ENCODE results near the gene ZBTB48.
"Not testable (repeated sequence)": the region's sequence is repeated elsewhere in the genome, so short reads cannot be mapped to it uniquely, and the experiment has no call there.

The ZBTB48 gene

GRCh38 chr1:6591222-6591621 is 11.4 kb downstream of the ZBTB48 start:
- DNase-seq (ENCODE audit: low read depth, low spot score): no peak

DNA sequence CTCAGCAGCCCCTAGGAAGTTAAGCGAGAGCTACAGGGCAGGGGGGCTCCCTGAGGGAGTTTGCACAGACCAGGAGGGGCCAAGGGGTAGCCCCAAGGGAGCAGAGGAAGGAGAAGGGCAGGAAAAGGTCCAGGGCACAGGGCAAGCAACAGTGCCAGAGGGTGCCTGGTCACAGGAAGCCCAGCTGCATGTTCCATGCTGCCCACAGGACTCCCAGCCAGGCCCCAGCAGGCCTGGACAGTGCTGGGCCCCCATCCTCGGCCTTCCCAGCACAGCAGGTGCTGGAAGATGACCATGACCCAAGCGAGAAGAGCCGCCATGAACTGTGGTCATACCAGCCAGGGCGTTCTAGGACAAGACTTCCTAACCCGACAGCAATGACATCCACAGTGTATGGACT is 11.8 kb downstream of the ZBTB48 start:
- DNase-seq (ENCODE audit: low read depth, low spot score): no peak

DNA sequence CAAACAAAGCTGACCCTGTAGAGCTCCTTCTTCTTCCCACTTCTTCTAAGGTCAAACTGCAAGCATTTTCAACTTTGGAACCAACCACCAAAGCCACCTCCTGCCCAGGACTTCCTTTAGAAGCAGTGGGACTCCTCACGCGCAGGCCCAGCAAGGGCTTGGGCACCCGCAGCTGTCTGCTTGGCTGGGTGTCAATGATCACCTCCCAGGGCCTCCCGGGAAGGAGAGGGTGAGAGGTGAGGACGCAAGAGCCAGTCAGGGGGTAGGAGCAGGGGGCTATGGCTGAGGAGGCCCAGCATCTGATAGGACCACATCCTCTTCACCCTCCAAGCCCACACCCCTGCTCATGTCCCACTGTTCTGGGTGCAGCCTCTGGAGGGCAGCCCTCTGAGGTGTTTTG is 12.6 kb downstream of the ZBTB48 start:
- DNase-seq (ENCODE audit: low read depth, low spot score): no peak

DNA sequence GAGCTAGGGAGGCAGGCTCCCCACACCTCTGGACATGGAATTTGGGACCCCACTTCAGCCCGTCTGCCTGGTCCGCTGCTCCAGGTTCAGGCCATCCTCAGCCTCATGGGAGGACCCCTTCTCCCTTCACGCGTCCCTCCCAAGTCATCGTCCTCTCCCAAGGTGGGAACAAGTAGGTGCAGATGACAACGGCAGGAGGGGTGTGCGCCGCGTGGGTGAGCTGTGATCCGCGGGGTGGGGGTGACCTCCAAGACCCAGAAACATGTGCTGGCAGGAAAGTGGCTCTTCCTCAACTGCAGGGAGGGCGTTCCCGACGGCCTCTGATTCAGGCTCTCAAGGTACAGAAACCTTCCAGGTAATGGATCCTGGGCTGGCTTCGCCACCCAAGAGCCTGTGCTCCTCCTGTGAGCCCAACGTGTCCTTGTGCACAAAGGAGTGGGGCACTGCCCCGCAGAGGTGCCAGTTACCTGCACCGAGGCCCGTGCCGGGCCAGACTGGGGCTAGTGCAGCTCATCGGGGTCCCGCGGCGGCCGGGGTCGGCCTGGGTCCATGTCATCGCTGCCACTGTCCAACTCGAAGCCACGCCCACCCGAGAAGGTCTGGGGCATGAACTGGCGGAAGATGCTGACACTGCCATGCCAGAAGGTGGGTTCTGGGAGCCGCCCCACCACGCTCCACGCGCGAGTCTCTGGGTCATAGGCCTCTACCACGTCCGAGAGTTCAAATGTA is 13.2 kb downstream of the ZBTB48 start:
- no peak for DNase-seq (ENCODE audit: low read depth, low spot score)

DNA sequence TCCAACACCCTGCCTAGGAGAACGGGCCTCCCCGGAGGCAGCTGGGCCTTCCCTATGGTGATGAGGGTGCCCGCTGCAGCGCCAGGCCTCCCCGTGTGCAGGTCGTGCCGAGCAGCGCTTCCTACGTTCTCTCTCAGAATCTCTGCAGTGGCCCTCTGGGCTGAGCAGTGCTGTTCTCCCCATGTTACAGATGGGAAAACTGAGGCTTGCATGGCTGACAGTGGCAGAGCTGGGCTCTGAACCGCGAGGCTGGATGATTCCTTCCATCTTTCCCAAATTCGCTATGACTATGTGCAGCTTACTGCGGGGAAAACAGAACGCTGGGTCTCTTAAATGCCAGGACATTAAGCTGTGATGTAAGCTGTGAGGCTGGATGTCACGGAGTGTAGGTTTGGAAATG is 14.0 kb downstream of the ZBTB48 start:
- no peak for DNase-seq (ENCODE audit: low read depth, low spot score)

- no peak for DNase-seq (ENCODE audit: low read depth, low spot score)
Observed at GRCh38 chr1:6594977-6595740, 15.4 kb downstream of the ZBTB48 start.

DNA sequence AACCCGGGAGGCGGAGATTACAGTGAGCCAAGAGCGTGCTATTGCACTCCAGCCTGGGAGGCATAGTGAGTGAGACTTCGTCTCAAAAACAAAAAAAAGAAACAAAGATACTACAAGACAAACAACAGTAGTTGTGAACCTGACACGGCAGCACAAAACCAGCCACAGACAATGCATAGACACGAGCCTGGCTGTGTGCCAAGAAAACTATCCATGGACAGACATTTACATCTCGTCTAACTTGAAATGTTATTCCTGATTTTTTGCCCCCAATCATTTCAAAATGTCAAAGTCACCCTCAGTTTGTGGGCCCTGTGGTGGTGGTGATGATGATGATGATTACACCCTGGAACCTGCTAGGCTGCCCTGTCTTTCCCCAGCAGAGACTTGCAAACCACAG is 16.6 kb downstream of the ZBTB48 start:
- DNase-seq (ENCODE audit: low read depth, low spot score): no peak

DNA sequence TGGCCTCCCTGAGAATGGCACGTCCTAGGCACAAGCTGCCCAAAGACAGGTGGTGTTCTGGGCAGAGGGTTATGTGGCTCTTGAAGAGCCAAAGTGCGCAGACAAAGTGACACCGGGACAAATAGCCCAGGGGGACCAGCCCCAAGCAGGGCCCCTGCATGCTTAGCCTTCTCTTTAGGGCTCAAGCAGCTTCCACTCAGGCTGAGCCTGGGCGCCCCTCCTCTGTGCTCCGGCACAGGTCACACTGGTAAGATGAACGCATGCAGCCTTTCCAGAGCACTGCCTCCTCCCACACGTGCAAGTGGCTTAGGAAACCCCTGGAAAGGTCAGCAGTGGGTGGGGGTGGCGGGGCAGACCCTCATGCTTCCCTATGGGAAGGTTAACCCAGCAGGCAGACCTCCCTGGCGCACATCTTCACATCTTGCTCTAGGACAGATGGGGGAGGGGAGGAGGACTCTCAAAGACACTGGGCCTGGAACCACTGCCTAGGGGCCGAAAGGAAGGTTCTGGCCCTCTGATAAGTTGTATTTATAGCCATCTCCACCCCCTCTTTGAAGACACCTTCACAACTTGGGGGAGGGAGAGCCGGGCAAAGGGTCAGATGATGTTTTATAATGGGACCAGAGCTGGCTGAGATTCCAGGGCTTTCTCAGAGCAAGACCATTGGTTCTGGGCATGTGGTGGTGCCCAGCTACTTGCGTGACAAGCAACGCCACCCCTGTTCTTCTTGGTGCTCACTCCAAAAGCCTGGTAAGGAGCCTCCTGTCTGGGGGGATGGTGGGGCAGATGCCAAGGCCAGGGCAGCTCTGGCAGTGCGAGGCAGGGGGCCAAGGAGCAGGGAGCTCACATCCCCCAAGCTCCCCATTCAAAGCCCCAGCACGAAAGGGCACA is 17.3 kb downstream of the ZBTB48 start:
- peak; percentile 80 for DNase-seq (ENCODE audit: low read depth, low spot score)

DNA sequence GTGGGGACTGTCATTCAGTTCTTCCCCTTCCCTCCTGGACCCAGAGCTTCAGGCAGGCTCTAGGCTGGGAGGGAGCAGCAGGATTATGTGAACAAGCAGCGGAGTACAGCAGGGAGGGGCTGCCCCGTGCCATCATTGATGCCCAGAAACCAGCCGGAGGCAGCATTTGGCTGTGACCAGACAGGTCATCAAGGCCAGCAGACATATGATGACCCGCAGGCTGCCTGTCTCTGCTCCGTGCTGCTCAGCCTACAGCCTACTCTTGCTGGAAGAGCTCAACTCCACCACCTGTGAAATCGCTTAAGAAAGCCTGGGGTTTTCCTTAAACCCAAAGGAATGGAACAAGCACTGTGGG is 18.0 kb downstream of the ZBTB48 start:
- peak; percentile 51 for DNase-seq (ENCODE audit: low read depth, low spot score)

GRCh38 chr1:6599141-6599975 is 19.6 kb downstream of the ZBTB48 start:
- DNase-seq (ENCODE audit: low read depth, low spot score): no peak

- DNase-seq (ENCODE audit: low read depth, low spot score): not testable (repeated sequence)
Observed at GRCh38 chr1:6599991-6600390, 20.2 kb downstream of the ZBTB48 start.

DNA sequence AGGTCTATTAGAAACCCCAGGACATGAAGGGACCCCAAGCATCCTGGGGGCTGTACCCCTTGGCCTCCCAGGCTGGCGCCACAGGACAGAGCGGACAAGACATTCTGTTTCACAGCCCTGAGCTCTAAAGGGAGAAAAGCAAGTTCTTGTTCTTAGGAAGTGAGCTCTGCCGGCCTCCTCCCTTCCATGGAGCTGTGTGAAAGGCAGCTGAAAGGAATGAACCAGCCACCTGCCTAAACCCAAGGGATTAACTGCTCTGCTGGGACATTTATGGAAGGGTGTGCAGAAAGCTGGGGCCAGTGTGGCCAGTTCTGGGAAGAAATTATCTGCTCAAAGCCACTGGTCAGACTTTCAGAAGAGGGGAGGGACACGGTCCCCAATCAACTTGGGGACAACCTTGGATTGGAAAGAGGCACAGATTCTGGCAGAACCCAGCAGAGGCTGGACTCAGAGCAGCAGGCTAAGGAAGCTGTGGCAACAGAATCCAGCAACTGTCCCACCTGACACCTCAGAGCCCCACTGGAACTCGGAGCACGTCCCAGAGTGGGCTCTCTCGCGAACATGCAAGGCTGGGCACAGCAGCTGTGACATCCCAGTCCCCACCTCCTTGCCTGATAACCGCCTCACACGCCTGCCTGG is 20.7 kb downstream of the ZBTB48 start:
- no peak for DNase-seq (ENCODE audit: low read depth, low spot score)

GRCh38 chr1:6601049-6601922 is 21.5 kb downstream of the ZBTB48 start:
- DNase-seq (ENCODE audit: low read depth, low spot score): peak; percentile 70

GRCh38 chr1:6601923-6602668 is 22.3 kb downstream of the ZBTB48 start:
- DNase-seq (ENCODE audit: low read depth, low spot score): peak; percentile 80

DNA sequence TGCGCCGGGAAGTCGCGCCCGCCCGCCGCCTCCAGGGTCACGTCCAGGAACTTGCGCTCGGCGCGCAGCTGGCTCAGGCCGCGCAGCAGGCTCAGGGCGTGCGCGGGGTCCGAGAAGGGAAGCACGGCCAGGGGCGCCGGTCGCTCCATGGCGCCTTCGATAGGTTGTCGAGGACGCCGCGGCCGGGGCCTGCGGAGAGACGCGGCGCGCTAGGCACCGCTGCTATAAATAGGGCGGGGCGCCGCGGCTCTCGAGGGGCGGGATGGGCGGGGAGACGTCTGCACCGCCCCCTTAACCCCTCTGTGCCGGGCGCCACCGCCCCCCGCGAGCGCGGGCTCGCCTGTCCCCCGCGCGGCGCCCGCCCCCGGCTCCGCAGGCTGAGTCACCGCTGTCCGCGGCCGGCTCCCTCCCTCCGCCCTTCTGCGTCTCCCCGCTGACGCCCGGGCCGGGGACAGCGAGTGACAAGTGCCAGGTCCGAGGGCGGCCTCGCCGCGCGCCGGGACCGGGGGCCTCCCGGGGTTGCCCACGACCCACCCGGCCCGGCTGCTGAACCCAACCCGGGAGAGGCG is 23.0 kb downstream of the ZBTB48 start, which contains the start of gene KLHL21:
KLHL21 (minus strand) TSS at position 201 of the 569 bp plus-strand sequence; CDS start at position 149, 52 bp downstream.
- DNase-seq (ENCODE audit: low read depth, low spot score): peak; percentile 78

DNA sequence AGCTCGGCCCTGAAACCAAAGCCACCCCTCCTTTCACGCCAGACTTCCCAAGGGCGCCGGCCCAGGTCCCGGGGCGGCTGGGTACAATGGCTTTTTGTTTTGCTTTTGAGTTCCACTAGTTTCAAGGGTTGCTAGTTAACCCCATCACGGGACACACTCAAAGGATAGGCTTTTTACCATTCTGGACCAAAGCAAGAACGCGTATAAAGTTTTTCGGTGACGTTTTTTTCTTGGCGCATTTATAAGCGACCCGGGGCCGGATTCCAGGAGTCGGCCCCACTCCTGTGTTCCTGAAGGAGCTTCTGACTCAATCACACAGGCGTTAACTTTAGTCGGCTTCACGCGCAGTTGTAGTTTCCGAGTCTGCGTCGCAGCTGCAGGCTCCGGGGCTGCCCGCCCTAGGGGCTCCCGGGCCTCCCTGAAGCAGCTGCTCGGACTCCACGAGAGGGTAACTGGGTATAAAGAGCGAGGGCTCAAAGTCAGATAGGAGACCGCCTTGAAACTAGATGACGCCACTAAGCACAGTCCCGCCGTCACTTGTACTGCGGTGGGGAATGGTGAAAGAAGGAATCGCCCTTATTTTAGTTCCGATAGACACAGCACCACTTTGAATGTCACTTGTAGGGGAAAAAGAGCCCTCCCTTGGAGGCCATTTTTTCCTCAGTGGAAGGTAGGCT is 23.6 kb downstream of the ZBTB48 start:
- peak; percentile 79 for DNase-seq (ENCODE audit: low read depth, low spot score)

DNA sequence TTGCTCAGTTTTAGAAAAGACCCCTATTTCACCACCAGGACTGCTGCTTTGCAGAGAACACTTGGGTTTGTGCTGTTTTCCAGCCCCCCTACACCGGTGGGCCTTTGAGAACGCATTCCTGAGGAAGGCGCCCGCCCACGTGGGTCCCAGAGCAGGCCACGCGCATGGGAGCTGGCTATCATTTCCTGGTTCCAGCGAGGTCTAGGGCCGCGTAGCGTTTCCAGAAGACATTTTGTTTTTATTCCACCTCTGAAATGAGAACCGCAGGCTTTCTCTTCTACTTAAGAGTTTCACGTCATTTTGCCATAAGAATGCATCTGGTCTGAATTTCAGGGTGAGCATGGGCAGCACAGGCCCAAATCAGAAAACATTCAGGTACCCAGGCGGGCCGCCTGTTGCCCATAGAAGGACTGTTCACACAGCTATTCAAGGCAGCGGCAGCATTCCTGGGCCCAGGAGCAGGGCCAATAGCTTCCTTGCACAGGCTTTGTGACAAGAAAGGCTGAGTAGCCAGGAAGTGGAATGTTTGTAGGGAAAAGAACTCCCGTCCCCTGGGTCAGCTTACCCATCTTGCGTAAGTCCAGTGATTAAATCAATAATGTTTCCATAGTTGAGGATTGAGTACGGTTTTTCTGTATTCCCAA is 24.2 kb downstream of the ZBTB48 start:
- peak; percentile 90 for DNase-seq (ENCODE audit: low read depth, low spot score)

Measured in ELF-1 (cell line).